ENCODE data around the gene SEMA4C. TPM values are rescaled to one million over a fixed set of nuclear protein-coding genes. Genes with fewer than 3 reads are reported as not detected.
A peak's percentile ranks its signal among the peaks of the same experiment; 100 is the strongest.

The SEMA4C gene
- total RNA-seq, 4 donors from 2014 or later: 54.4 to 82.7 (median 75.4) TPM

- H3K9me3 ChIP-seq: no peaks in the 10 kb centered on the region
- peaks cover 0 to 9% (median 0%) of the 10 kb centered on the region in 4 donors for H3K36me3 ChIP-seq
- WGBS: 12% methylated on average over 14 of the region's 89 CpGs
- no peaks in the 10 kb centered on the region for H3K27me3 ChIP-seq
- H3K27ac ChIP-seq (replicated peaks in 1 of 4): peak overlapping the region; percentile 72 to 97 (median 95)
- intact Hi-C loops (cut with DNase I): loop anchor here (2.0 to 10.0 kb wide), 3 partner anchors 40 to 182 kb away; partner anchors contain the start of genes CNNM4 and KANSL3
- H3K4me1 ChIP-seq: peaks cover 51 to 61% (median 58%) of the 10 kb centered on the region in 4 donors
- H3K4me3 ChIP-seq: peak overlapping the region; percentile 69 to 98 (median 86)
- TF ChIP-seq POLR2A (IDR thresholded peaks at IDR 0.05; ENCODE audit: low read depth) (no peak), CTCF (IDR thresholded peaks at IDR 0.05) (no peak), POLR2AphosphoS5 (IDR thresholded peaks at IDR 0.05) (no peak), EP300 (IDR thresholded peaks at IDR 0.05) (no peak)
- DNase-seq (ENCODE audit: extremely low spot score): no peak
Measured at GRCh38 chr2:96816836-96817702, 52.8 kb downstream of the SEMA4C start.

DNA sequence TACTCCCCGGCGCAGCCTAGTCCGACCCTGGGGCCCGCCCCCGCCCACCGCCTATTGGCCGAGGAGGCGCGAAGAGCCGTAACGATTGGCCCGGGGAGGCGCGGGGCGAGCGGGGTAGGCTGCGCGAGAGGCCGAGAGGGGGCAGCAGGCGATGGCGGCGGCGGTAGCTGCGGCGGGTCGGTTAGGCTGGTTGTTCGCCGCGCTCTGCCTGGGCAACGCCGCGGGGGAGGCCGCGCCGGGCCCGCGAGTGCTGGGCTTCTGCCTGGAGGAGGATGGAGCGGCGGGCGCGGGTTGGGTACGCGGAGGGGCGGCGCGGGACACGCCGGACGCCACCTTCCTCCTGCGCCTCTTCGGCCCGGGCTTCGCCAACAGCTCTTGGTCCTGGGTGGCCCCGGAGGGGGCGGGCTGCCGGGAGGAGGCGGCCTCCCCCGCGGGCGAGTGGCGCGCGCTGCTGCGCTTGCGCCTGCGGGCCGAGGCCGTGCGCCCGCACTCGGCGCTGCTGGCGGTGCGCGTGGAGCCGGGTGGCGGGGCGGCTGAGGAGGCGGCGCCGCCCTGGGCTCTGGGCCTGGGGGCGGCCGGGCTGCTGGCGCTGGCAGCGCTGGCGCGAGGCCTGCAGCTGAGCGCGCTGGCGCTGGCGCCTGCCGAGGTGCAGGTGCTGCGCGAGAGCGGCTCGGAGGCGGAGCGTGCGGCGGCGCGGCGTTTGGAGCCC, 53.6 kb downstream of the SEMA4C start, which contains the start of gene CNNM3:
Gene CNNM3 (plus strand): TSS at position 142 of the 709 bp plus-strand sequence. CDS start 10 bp downstream, at position 152.
- intact Hi-C loops (cut with DNase I): loop anchor here (2.0 to 10.0 kb wide), 3 partner anchors 41 to 181 kb away; partner anchors contain the start of genes CNNM4 and KANSL3
- Histone ChIP-seq H3K27ac (replicated peaks in 1 of 4) (peak within 1 kb of the TSS; percentile 94 to 97 (median 96)), H3K4me1 (peaks cover 55 to 62% (median 58%) of the 10 kb centered on the region in 4 donors), H3K9me3 (no peaks in the 10 kb centered on the region), H3K36me3 (peaks cover 0 to 8% (median 0%) of the 10 kb centered on the region in 4 donors), H3K4me3 (peak within 1 kb of the TSS; percentile 69 to 98 (median 86)), H3K27me3 (no peaks in the 10 kb centered on the region)
- WGBS: 7% methylated on average over 3 of the region's 103 CpGs
- DNase-seq (ENCODE audit: extremely low spot score): peak; percentile 99
- TF ChIP-seq POLR2A (IDR thresholded peaks at IDR 0.05; ENCODE audit: low read depth) (peak; percentile 58), CTCF (IDR thresholded peaks at IDR 0.05) (peak; percentile 50 to 85 (median 56)), POLR2AphosphoS5 (IDR thresholded peaks at IDR 0.05) (peak; percentile 81 to 90), EP300 (IDR thresholded peaks at IDR 0.05) (no peak)

- peaks cover 50 to 55% (median 54%) of the 10 kb centered on the region in 4 donors for H3K4me1 ChIP-seq
- TF ChIP-seq POLR2A (IDR thresholded peaks at IDR 0.05; ENCODE audit: low read depth) (no peak), EP300 (IDR thresholded peaks at IDR 0.05) (no peak), POLR2AphosphoS5 (IDR thresholded peaks at IDR 0.05) (no peak), CTCF (IDR thresholded peaks at IDR 0.05) (no peak)
- intact Hi-C loops (cut with DNase I): loop anchor here (2.0 to 10.0 kb wide), 3 partner anchors 41 to 181 kb away; partner anchors contain the start of genes CNNM4 and KANSL3
- H3K27ac ChIP-seq (replicated peaks in 1 of 4): peak overlapping the region; percentile 94 to 97 (median 96)
- no peaks in the 10 kb centered on the region for H3K9me3 ChIP-seq
- no peaks in the 10 kb centered on the region for H3K27me3 ChIP-seq
- peak overlapping the region; percentile 69 to 98 (median 86) for H3K4me3 ChIP-seq
- H3K36me3 ChIP-seq: peaks cover 0 to 13% (median 0%) of the 10 kb centered on the region in 4 donors
- no peak for DNase-seq (ENCODE audit: extremely low spot score)
- WGBS: 4% methylated on average over 17 of the region's 60 CpGs
Measured at GRCh38 chr2:96815326-96816126, 54.4 kb downstream of the SEMA4C start.

DNA sequence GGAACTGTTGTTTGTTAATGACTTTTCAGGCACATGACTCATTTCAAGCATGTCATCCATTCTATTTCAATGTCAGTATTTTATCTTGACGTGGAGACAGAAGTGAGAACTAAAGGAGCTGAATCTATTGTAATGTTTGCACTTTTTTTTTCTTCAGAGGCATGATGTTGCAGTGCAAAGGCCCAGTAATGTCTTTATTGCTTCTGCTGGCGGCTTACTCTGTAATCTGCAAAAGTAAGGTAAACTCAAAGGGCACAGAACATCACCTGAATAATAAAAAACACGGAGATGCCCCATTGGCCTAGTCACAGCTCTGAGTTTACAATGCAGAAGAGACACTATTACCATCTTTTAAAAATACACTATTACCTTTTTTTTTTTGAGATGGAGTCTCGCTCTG, 56.2 kb downstream of the SEMA4C start:
- Histone ChIP-seq H3K27ac (replicated peaks in 1 of 4) (no peak overlapping the region), H3K27me3 (no peaks in the 10 kb centered on the region), H3K36me3 (peaks cover 0 to 28% (median 11%) of the 10 kb centered on the region in 4 donors), H3K4me3 (no peak overlapping the region), H3K9me3 (no peaks in the 10 kb centered on the region), H3K4me1 (peaks cover 31 to 36% (median 35%) of the 10 kb centered on the region in 4 donors)
- no peak for TF ChIP-seq POLR2AphosphoS5 (IDR thresholded peaks at IDR 0.05)
- no peak for TF ChIP-seq CTCF (IDR thresholded peaks at IDR 0.05)
- no peak for TF ChIP-seq POLR2A (IDR thresholded peaks at IDR 0.05; ENCODE audit: low read depth)
- no peak for DNase-seq (ENCODE audit: extremely low spot score)
- intact Hi-C loops (cut with DNase I): loop anchor here (10.0 kb wide), 1 partner anchor 179 kb away; the partner anchor contains the start of gene KANSL3
- WGBS: 92% methylated on average over 4 of the region's 4 CpGs
